Measurements from ENCODE around the gene SMAD4. TPM values are rescaled to one million over a fixed set of nuclear protein-coding genes. Genes with fewer than 3 reads are reported as not detected.

The SMAD4 gene
- total RNA-seq, 1 experiment from 2014 or later = 172 TPM

- DNase-seq = no peak
- Histone ChIP-seq H4K5ac (ENCODE audit: insufficient read length, low read depth, low read length) (no peak overlapping the region), H3K4me2 (ENCODE audit: insufficient read depth, insufficient read length, low read length) (no peak overlapping the region), H3T11ph (ENCODE audit: low read length) (no peak overlapping the region), H3K9ac (ENCODE audit: extremely low read depth, insufficient read length, low read length) (no peak overlapping the region), H3K23me2 (ENCODE audit: insufficient read length, low read depth, low read length, poor library complexity, severe bottlenecking) (no peaks in the 10 kb centered on the region), H3K18ac (ENCODE audit: insufficient read length, low read depth, low read length) (no peak overlapping the region), H3K27me3 (ENCODE audit: insufficient read depth, low read length) (no peaks in the 10 kb centered on the region), H3K4ac (ENCODE audit: low read depth, low read length) (no peak overlapping the region), H3K56ac (ENCODE audit: insufficient read length, low read depth, low read length) (no peak overlapping the region), H2AFZ (ENCODE audit: low read length) (no peak overlapping the region), H2BK15ac (ENCODE audit: low read depth, low read length) (no peak overlapping the region), H2BK5ac (ENCODE audit: insufficient read length, low read length) (no peak overlapping the region), H2BK20ac (ENCODE audit: low read depth, low read length, poor library complexity, severe bottlenecking) (no peak overlapping the region), H2BK12ac (ENCODE audit: insufficient read length, low read depth, low read length) (no peak overlapping the region), H4K8ac (replicated peaks; ENCODE audit: insufficient read length, low read depth, low read length) (no peak overlapping the region), H2AK5ac (ENCODE audit: insufficient read length, low read length) (no peak overlapping the region), H3K14ac (ENCODE audit: insufficient read depth, low read length) (no peak overlapping the region), H3K79me2 (ENCODE audit: insufficient read depth, low read length) (no peaks in the 10 kb centered on the region), H4K20me1 (ENCODE audit: control insufficient read depth, insufficient read depth, insufficient read length) (no peaks in the 10 kb centered on the region), H3K79me1 (ENCODE audit: insufficient read depth, low read depth, low read length, poor library complexity, severe bottlenecking) (no peaks in the 10 kb centered on the region), H2BK120ac (ENCODE audit: low read depth, low read length, poor library complexity, severe bottlenecking) (no peak overlapping the region), H4K91ac (ENCODE audit: insufficient read length, low read depth, low read length) (no peak overlapping the region), H3K4me1 (ENCODE audit: insufficient read depth, low read length) (no peaks in the 10 kb centered on the region), H3K23ac (ENCODE audit: insufficient read length, low read depth, low read length) (no peak overlapping the region), H3K9me3 (ENCODE audit: control insufficient read depth, low read depth, low read length) (no peaks in the 10 kb centered on the region), H3K27ac (ENCODE audit: insufficient read length, low read depth, low read length) (no peak overlapping the region)
- TF ChIP-seq, protein P1, sequence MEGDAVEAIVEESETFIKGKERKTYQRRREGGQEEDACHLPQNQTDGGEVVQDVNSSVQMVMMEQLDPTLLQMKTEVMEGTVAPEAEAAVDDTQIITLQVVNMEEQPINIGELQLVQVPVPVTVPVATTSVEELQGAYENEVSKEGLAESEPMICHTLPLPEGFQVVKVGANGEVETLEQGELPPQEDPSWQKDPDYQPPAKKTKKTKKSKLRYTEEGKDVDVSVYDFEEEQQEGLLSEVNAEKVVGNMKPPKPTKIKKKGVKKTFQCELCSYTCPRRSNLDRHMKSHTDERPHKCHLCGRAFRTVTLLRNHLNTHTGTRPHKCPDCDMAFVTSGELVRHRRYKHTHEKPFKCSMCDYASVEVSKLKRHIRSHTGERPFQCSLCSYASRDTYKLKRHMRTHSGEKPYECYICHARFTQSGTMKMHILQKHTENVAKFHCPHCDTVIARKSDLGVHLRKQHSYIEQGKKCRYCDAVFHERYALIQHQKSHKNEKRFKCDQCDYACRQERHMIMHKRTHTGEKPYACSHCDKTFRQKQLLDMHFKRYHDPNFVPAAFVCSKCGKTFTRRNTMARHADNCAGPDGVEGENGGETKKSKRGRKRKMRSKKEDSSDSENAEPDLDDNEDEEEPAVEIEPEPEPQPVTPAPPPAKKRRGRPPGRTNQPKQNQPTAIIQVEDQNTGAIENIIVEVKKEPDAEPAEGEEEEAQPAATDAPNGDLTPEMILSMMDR (conservative IDR thresholded peaks at IDR 0.05) = no peak
- no peak overlapping the region for H3K4me3 Mint-ChIP-seq
- H3K4me1 Mint-ChIP-seq = peaks cover 17 to 26% of the 10 kb centered on the region in 2 experiments
- peaks cover 7 to 9% of the 10 kb centered on the region in 2 experiments; a peak in 4 of 5 replicates for H3K9me3 Mint-ChIP-seq
- H3K27me3 Mint-ChIP-seq (ENCODE audit: low read depth) = no peaks in the 10 kb centered on the region; the same call in 1 of the 2 replicates
- H3K27ac Mint-ChIP-seq = no peak overlapping the region
- H3K36me3 Mint-ChIP-seq (ENCODE audit: insufficient read depth in 1 of 3, low read depth in 3 of 3) = peaks cover 3 to 20% (median 12%) of the 10 kb centered on the region in 3 experiments; a peak in 5 of 7 replicates
Measured at GRCh38 chr18:51010218-51010617, 19.8 kb upstream of the SMAD4 start.

All from H9 (cell line).